IMR-90 (cell line): ENCODE measurements around the gene RIMBP2. TPM values are rescaled to one million over a fixed set of nuclear protein-coding genes. Genes with fewer than 3 reads are reported as not detected.

Experiments used
- ATAC-seq: fragments of 200-7000 bp; cut with Tn5 transposase; 2 replicates; pipeline ENCODE4 v1.9.1; 2020; ENCODE audit warnings: low read depth, mild to moderate bottlenecking, moderate library complexity
- BruUV-seq: library from RNA; stranded (reverse); fragments of 400-500 nt; replicated peaks from 2 replicates; lab custom pipeline; 2021; lab: Mats Ljungman, UMichigan
- CTCF ChIA-PET: fragments of 300-600 bp; formaldehyde crosslinking; extraction: SDS; loops from one replicate; lab custom pipeline; 2021; ENCODE audit warnings: antibody characterized with exemption; lab: Yijun Ruan, JAX
- POLR2A ChIA-PET: fragments of 300-600 bp; sonication (Branson Sonifier 250); formaldehyde crosslinking; loops from one replicate; lab custom pipeline; 2022; ENCODE audit warnings: antibody characterized with exemption; ENCODE audit not compliant: unreplicated experiment; lab: Charles Lee
- DNase-seq: peaks from one replicate; pipeline ENCODE4 v3.0.0; 2013
- H2AFZ ChIP-seq: replicated peaks from 2 replicates; pipeline ENCODE3; 2013; ENCODE audit warnings: low read length, mild to moderate bottlenecking; ENCODE audit not compliant: poor library complexity
- H2AK5ac ChIP-seq: 2 replicates; pipeline ENCODE4 v1.6.1; 2013; ENCODE audit warnings: low read depth, low read length, inconsistent platforms
- H2AK9ac ChIP-seq: replicated peaks from 2 replicates; pipeline ENCODE3; 2013; ENCODE audit warnings: mild to moderate bottlenecking, low read depth, low read length, moderate library complexity; ENCODE audit not compliant: poor library complexity
- H2BK120ac ChIP-seq: 2 replicates; pipeline ENCODE4 v1.6.1; 2013; ENCODE audit warnings: low read depth, low read length, inconsistent platforms
- H2BK15ac ChIP-seq: 3 replicates; pipeline ENCODE4 v1.6.1; 2013; ENCODE audit warnings: low read depth, low read length, inconsistent platforms
- H2BK20ac ChIP-seq: 2 replicates; pipeline ENCODE4 v1.6.1; 2013; ENCODE audit warnings: low read depth, mild to moderate bottlenecking, inconsistent platforms, low read length, moderate library complexity
- H2BK5ac ChIP-seq: 2 replicates; pipeline ENCODE4 v1.6.1; 2013; ENCODE audit warnings: mild to moderate bottlenecking, low read depth, low read length, inconsistent platforms; ENCODE audit not compliant: poor library complexity, severe bottlenecking
- H3K14ac ChIP-seq: replicated peaks from 2 replicates; pipeline ENCODE4 v1.6.1; 2013; ENCODE audit warnings: low read depth, low read length, inconsistent platforms
- H3K18ac ChIP-seq: 2 replicates; pipeline ENCODE4 v1.6.1; 2013; ENCODE audit warnings: low read depth, low read length, control low read depth
- H3K23ac ChIP-seq: 2 replicates; pipeline ENCODE4 v1.6.1; 2013; ENCODE audit warnings: low read depth, low read length, inconsistent platforms
- H3K27ac ChIP-seq: 2 replicates; pipeline ENCODE4 v1.5.1; 2013; ENCODE audit warnings: mild to moderate bottlenecking, control low read depth, low read length; ENCODE audit not compliant: insufficient read depth
- H3K27me3 ChIP-seq: 2 replicates; pipeline ENCODE4 v1.6.1; 2013; ENCODE audit warnings: low read length; ENCODE audit not compliant: control insufficient read depth, insufficient read depth
- H3K36me3 ChIP-seq: 2 replicates; pipeline ENCODE4 v1.6.1; 2013; ENCODE audit warnings: low read length, mixed read lengths; ENCODE audit not compliant: control insufficient read depth, insufficient read depth
- H3K4ac ChIP-seq: 2 replicates; pipeline ENCODE4 v1.6.1; 2013; ENCODE audit warnings: low read depth, low read length, inconsistent platforms
- H3K4me1 ChIP-seq: 2 replicates; pipeline ENCODE4 v1.6.1; 2013; ENCODE audit warnings: low read length, mixed read lengths; ENCODE audit not compliant: control insufficient read depth, insufficient read depth
- H3K4me2 ChIP-seq: 2 replicates; pipeline ENCODE4 v1.6.1; 2013; ENCODE audit warnings: low read depth, mild to moderate bottlenecking, control low read depth, low read length, moderate library complexity
- H3K4me3 ChIP-seq: 2 replicates; pipeline ENCODE4 v1.5.1; 2013; ENCODE audit warnings: low read depth, mild to moderate bottlenecking, control low read depth, low read length, moderate library complexity; ENCODE audit not compliant: insufficient read depth
- H3K56ac ChIP-seq: 2 replicates; pipeline ENCODE4 v1.6.1; 2013; ENCODE audit warnings: low read length, inconsistent platforms; ENCODE audit not compliant: insufficient read depth; ENCODE audit errors: extremely low read depth
- H3K79me1 ChIP-seq, 2 experiments: 2 replicates each; pipeline ENCODE4 v1.6.1; 2013; ENCODE audit warnings: low read length in 2 of 2, inconsistent platforms in 1 of 2, low read depth in 1 of 2
- H3K9ac ChIP-seq: 2 replicates; pipeline ENCODE4 v1.6.1; 2013; ENCODE audit warnings: low read depth, low read length, control low read depth
- H3K9me1 ChIP-seq: 2 replicates; pipeline ENCODE4 v1.6.1; 2013; ENCODE audit warnings: low read length, inconsistent platforms; ENCODE audit not compliant: insufficient read depth
- H3K9me3 ChIP-seq: 2 replicates; pipeline ENCODE4 v1.6.1; 2013; ENCODE audit warnings: low read length; ENCODE audit not compliant: control insufficient read depth, insufficient read depth
- H4K20me1 ChIP-seq: 2 replicates; pipeline ENCODE4 v1.6.1; 2013; ENCODE audit warnings: low read length, inconsistent platforms; ENCODE audit not compliant: insufficient read depth
- H4K5ac ChIP-seq: 2 replicates; pipeline ENCODE4 v1.6.1; 2013; ENCODE audit warnings: mild to moderate bottlenecking, low read depth, low read length, control low read depth
- H4K8ac ChIP-seq, 2 experiments: 2 replicates each; pipeline ENCODE4 v1.6.1; 2013; ENCODE audit warnings: low read depth in 2 of 2, low read length in 2 of 2, control low read depth in 1 of 2, inconsistent platforms in 1 of 2
- H4K91ac ChIP-seq: 2 replicates; pipeline ENCODE4 v1.6.1; 2013; ENCODE audit warnings: low read depth, low read length, inconsistent platforms; ENCODE audit not compliant: insufficient read depth
- MAFK ChIP-seq: IDR thresholded peaks from 2 replicates; pipeline ENCODE4 v1.6.1; 2012; ENCODE audit warnings: low read depth, low read length, improper control_type of control experiment
- MAZ ChIP-seq: IDR thresholded peaks from 2 replicates; pipeline ENCODE4 v1.6.1; 2012; ENCODE audit warnings: low read depth, mild to moderate bottlenecking, low read length, improper control_type of control experiment, moderate library complexity, borderline replicate concordance
- MXI1 ChIP-seq: IDR thresholded peaks from 2 replicates; pipeline ENCODE4 v1.6.1; 2012; ENCODE audit warnings: low read depth, mild to moderate bottlenecking, low read length, moderate library complexity, borderline replicate concordance
- NFE2L2 ChIP-seq: fragments of 150-350 bp; IDR thresholded peaks from 2 replicates; pipeline ENCODE4 v1.6.1; 2016; ENCODE audit warnings: low read depth, mild to moderate bottlenecking, low read length
- POLR2A ChIP-seq: IDR thresholded peaks from 2 replicates; pipeline ENCODE4 v1.6.1; 2012; ENCODE audit warnings: mild to moderate bottlenecking, low read depth, low read length
- RAD21 ChIP-seq: IDR thresholded peaks from 2 replicates; pipeline ENCODE4 v1.6.1; 2012; ENCODE audit warnings: low read length, improper control_type of control experiment
- RCOR1 ChIP-seq: IDR thresholded peaks from 2 replicates; pipeline ENCODE4 v1.6.1; 2012; ENCODE audit warnings: mild to moderate bottlenecking, low read length, improper control_type of control experiment; ENCODE audit not compliant: insufficient replicate concordance
- RFX5 ChIP-seq: IDR thresholded peaks from 2 replicates; pipeline ENCODE4 v1.8.0; 2012; ENCODE audit warnings: low read depth, mild to moderate bottlenecking, low read length, moderate library complexity
- SMC3 ChIP-seq: fragments of 150-350 bp; IDR thresholded peaks from 2 replicates; pipeline ENCODE4 v1.6.1; 2016; ENCODE audit warnings: low read depth, mild to moderate bottlenecking, antibody characterized with exemption, low read length, moderate library complexity
- USF2 ChIP-seq: fragments of 150-350 bp; IDR thresholded peaks from 2 replicates; pipeline ENCODE4 v1.6.1; 2017; ENCODE audit warnings: mild to moderate bottlenecking, antibody characterized with exemption, low read length, low read depth
- WGBS, 2 experiments: methylation state at CpG; one replicate each; pipeline versions ENCODE4 v1.1.5 to v1.1.7; 2013; ENCODE audit warnings: missing lambda C conversion rate in 2 of 2; ENCODE audit not compliant: insufficient read length in 1 of 2; ENCODE audit errors: extremely low coverage in 2 of 2; 5-methylcytosine and 5-hydroxymethylcytosine counted together
- dilution Hi-C: fragments of 300-500 bp; cut with HindIII; formaldehyde crosslinking; loops from one replicate; pipeline ENCODE4 v1.14.3; 2018; ENCODE audit warnings: low sequenced_read_pairs; ENCODE audit not compliant: unreplicated experiment
- in situ Hi-C: fragments of 300-500 bp; cut with MboI; formaldehyde crosslinking; loops from 3 replicates; pipeline ENCODE4 v1.14.3; 2019; ENCODE audit warnings: low sequenced_read_pairs, inconsistent platforms, mixed read lengths
- intact Hi-C: fragments of 100-400 bp; cut with micrococcal nuclease; formaldehyde crosslinking; loops from 2 replicates; pipeline ENCODE4 v1.10.0; 2022
- polyA plus RNA-seq, 3 experiments: library from polyadenylated mRNA; depleted of rRNA; stranded (reverse); fragments of >200 nt; gene quantifications; 2 replicates each; pipeline ENCODE4 v1.2.3, GENCODE V29; 2012; ENCODE audit warnings: low replicate concordance in 1 of 3
- total RNA-seq: library from RNA; depleted of rRNA; stranded (reverse); fragments of >200 nt; gene quantifications from 2 replicates; pipeline ENCODE4 v1.2.3, GENCODE V29; 2012

Gene RIMBP2
- total and polyA plus RNA-seq, 2 of the 4 experiments (the other 2 are of a cell fraction): not detected

- Histone ChIP-seq H3K4me1 (no peaks in the 10 kb centered on the region), H2BK5ac (no peak overlapping the region), H3K9ac (no peak overlapping the region), H4K8ac (no peak overlapping the region), H3K4me2 (no peak overlapping the region), H4K20me1 (no peaks in the 10 kb centered on the region), H3K36me3 (no peaks in the 10 kb centered on the region), H4K91ac (no peak overlapping the region), H3K79me1 (no peaks in the 10 kb centered on the region), H2BK120ac (no peak overlapping the region), H2BK15ac (no peak overlapping the region), H3K9me1 (no peaks in the 10 kb centered on the region), H3K27ac (no peak overlapping the region), H2AK9ac (no peak overlapping the region), H2AFZ (no peak overlapping the region), H3K18ac (no peak overlapping the region), H3K56ac (no peak overlapping the region), H3K14ac (no peak overlapping the region), H2BK20ac (no peak overlapping the region), H3K9me3 (peaks cover 50% of the 10 kb centered on the region), H2AK5ac (no peak overlapping the region), H3K4ac (no peak overlapping the region), H3K23ac (no peak overlapping the region), H3K27me3 (no peaks in the 10 kb centered on the region), H4K5ac (no peak overlapping the region), H3K4me3 (no peak overlapping the region)
- CTCF ChIA-PET: no interaction called here
- intact Hi-C loops: no loop called here
- no TSS peak for BruUV-seq
- ATAC-seq: no peak
- TF ChIP-seq RCOR1 (no peak), MXI1 (no peak), NFE2L2 (no peak), USF2 (no peak), POLR2A (no peak), MAFK (no peak), RAD21 (no peak), RFX5 (no peak), SMC3 (no peak), MAZ (no peak)
- in situ Hi-C loops: no loop called here
- POLR2A ChIA-PET: no interaction called here
- no peak for DNase-seq
- 61% methylated on average over 17 of the region's 51 CpGs; no CpG with 5 or more reads in 1 of the 2 experiments for WGBS, 2 experiments
- dilution Hi-C loops: no loop called here
Measured at GRCh38 chr12:130423991-130424857, 291.9 kb downstream of the RIMBP2 start.
